Erythroblast (primary cell): ENCODE data around the gene NHEJ1.

Experiments used
- GATA1 ChIP-seq: IDR thresholded peaks from 2 replicates; pipeline ENCODE4 v1.6.1; 2011; ENCODE audit warnings: low read depth, mild to moderate bottlenecking, control low read depth, low read length, moderate library complexity
- POLR2A ChIP-seq: IDR thresholded peaks from 2 replicates; pipeline ENCODE4 v1.6.1; 2011; ENCODE audit warnings: mild to moderate bottlenecking, low read length

- TF ChIP-seq POLR2A: no peak
- TF ChIP-seq GATA1: no peak
Observed at GRCh38 chr2:219057709-219058540, 102.7 kb downstream of the NHEJ1 start.
